ENCODE results near the gene RETSAT.
"Not testable (repeated sequence)": the region's sequence is repeated elsewhere in the genome, so short reads cannot be mapped to it uniquely, and the experiment has no call there.

DNA sequence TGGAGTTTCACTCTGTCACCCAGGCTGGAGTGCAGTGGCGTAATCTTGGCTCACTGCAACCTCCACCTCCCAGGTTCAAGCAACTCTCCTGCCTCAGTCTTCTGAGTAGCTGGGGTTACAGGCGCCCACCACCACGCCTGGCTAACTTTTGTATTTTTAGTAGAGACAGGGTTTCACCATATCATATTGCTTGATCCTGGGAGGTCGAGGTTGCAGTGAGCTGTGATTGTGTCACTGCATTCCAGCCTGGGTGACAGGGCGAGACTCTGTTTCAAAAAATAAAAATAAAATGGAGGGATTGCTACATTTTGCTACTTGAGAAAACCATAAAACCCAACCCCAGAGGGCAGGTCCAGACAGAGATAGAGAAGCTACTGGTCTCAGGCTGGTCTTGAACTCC lies 28.8 kb upstream of the RETSAT start:
- TF ChIP-seq, protein P1, sequence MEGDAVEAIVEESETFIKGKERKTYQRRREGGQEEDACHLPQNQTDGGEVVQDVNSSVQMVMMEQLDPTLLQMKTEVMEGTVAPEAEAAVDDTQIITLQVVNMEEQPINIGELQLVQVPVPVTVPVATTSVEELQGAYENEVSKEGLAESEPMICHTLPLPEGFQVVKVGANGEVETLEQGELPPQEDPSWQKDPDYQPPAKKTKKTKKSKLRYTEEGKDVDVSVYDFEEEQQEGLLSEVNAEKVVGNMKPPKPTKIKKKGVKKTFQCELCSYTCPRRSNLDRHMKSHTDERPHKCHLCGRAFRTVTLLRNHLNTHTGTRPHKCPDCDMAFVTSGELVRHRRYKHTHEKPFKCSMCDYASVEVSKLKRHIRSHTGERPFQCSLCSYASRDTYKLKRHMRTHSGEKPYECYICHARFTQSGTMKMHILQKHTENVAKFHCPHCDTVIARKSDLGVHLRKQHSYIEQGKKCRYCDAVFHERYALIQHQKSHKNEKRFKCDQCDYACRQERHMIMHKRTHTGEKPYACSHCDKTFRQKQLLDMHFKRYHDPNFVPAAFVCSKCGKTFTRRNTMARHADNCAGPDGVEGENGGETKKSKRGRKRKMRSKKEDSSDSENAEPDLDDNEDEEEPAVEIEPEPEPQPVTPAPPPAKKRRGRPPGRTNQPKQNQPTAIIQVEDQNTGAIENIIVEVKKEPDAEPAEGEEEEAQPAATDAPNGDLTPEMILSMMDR (IDR thresholded peaks at IDR 0.05), result not testable (repeated sequence)
- not testable (repeated sequence) for TF ChIP-seq POLR2A (IDR thresholded peaks at IDR 0.05)
